ENCODE data around the gene NEB. TPM values are rescaled to one million over a fixed set of nuclear protein-coding genes. Genes with fewer than 3 reads are reported as not detected.

Gene NEB, protein sequence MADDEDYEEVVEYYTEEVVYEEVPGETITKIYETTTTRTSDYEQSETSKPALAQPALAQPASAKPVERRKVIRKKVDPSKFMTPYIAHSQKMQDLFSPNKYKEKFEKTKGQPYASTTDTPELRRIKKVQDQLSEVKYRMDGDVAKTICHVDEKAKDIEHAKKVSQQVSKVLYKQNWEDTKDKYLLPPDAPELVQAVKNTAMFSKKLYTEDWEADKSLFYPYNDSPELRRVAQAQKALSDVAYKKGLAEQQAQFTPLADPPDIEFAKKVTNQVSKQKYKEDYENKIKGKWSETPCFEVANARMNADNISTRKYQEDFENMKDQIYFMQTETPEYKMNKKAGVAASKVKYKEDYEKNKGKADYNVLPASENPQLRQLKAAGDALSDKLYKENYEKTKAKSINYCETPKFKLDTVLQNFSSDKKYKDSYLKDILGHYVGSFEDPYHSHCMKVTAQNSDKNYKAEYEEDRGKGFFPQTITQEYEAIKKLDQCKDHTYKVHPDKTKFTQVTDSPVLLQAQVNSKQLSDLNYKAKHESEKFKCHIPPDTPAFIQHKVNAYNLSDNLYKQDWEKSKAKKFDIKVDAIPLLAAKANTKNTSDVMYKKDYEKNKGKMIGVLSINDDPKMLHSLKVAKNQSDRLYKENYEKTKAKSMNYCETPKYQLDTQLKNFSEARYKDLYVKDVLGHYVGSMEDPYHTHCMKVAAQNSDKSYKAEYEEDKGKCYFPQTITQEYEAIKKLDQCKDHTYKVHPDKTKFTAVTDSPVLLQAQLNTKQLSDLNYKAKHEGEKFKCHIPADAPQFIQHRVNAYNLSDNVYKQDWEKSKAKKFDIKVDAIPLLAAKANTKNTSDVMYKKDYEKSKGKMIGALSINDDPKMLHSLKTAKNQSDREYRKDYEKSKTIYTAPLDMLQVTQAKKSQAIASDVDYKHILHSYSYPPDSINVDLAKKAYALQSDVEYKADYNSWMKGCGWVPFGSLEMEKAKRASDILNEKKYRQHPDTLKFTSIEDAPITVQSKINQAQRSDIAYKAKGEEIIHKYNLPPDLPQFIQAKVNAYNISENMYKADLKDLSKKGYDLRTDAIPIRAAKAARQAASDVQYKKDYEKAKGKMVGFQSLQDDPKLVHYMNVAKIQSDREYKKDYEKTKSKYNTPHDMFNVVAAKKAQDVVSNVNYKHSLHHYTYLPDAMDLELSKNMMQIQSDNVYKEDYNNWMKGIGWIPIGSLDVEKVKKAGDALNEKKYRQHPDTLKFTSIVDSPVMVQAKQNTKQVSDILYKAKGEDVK (N-terminal part only)
- total RNA-seq, result 1 to 10 TPM; 5.0 to 5.7 (median 5.4) TPM
- 8.6 TPM for total RNA-seq (2013)

- H3K4me3 ChIP-seq (ENCODE audit: low read length), result no peak within 1 kb of the TSS
- Mint-ChIP-seq H3K36me3 (no peaks in the 10 kb centered on the region), H3K27ac (no peak within 1 kb of the TSS), H3K27me3 (ENCODE audit: low read depth in 2 of 2) (no peaks in the 10 kb centered on the region), H3K4me3 (no peak within 1 kb of the TSS), H3K4me1 (peaks cover 12 to 28% of the 10 kb centered on the region in 2 donors), H3K9me3 (no peaks in the 10 kb centered on the region)
- ATAC-seq (no peak), DNase-seq (no peak)
- no peak within 1 kb of the TSS for H3K27ac ChIP-seq (ENCODE audit: low read length)
- H3K9me3 ChIP-seq (ENCODE audit: control insufficient read depth, insufficient read depth, low read length), result no peaks in the 10 kb centered on the region
- TF ChIP-seq, protein P1, sequence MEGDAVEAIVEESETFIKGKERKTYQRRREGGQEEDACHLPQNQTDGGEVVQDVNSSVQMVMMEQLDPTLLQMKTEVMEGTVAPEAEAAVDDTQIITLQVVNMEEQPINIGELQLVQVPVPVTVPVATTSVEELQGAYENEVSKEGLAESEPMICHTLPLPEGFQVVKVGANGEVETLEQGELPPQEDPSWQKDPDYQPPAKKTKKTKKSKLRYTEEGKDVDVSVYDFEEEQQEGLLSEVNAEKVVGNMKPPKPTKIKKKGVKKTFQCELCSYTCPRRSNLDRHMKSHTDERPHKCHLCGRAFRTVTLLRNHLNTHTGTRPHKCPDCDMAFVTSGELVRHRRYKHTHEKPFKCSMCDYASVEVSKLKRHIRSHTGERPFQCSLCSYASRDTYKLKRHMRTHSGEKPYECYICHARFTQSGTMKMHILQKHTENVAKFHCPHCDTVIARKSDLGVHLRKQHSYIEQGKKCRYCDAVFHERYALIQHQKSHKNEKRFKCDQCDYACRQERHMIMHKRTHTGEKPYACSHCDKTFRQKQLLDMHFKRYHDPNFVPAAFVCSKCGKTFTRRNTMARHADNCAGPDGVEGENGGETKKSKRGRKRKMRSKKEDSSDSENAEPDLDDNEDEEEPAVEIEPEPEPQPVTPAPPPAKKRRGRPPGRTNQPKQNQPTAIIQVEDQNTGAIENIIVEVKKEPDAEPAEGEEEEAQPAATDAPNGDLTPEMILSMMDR (IDR thresholded peaks at IDR 0.05), result no peak
- H3K27me3 ChIP-seq (ENCODE audit: control insufficient read depth, insufficient read depth, low read length), result no peaks in the 10 kb centered on the region
- intact Hi-C loops (cut with micrococcal nuclease), result no loop called here
- no peaks in the 10 kb centered on the region for H3K36me3 ChIP-seq (ENCODE audit: control insufficient read depth, insufficient read depth, low read length)
- 93% methylated on average over 8 of the region's 11 CpGs for WGBS (ENCODE audit: insufficient coverage)
- no peaks in the 10 kb centered on the region for H3K4me1 ChIP-seq (ENCODE audit: control insufficient read depth, insufficient read depth, low read length)
These were observed at the start of gene NEB for GRCh38 chr2:151733771-151734672. TSS of gene NEB (minus strand) at chr2:151734476. CDS start at chr2:151733156, 1,320 bp downstream.

GRCh38 chr2:151783133-151783520, 48.9 kb upstream of the NEB start:
- no peak overlapping the region for H3K27ac Mint-ChIP-seq

More at GRCh38 chr2:151783133-151783520, 48.9 kb upstream of the NEB start:
- no peak overlapping the region for H3K4me3 Mint-ChIP-seq
- ATAC-seq, result no peak
- H3K9me3 Mint-ChIP-seq, result no peaks in the 10 kb centered on the region
- no peak overlapping the region for H3K27ac ChIP-seq (ENCODE audit: low read length)
- WGBS (ENCODE audit: insufficient coverage), result 100% methylated on average over 1 of the region's 2 CpGs
- no peaks in the 10 kb centered on the region for H3K27me3 ChIP-seq (ENCODE audit: control insufficient read depth, insufficient read depth, low read length)
- no peaks in the 10 kb centered on the region for H3K9me3 ChIP-seq (ENCODE audit: control insufficient read depth, insufficient read depth, low read length)
- H3K4me1 Mint-ChIP-seq, result peaks cover 7 to 27% of the 10 kb centered on the region in 2 donors
- DNase-seq, result no peak
- intact Hi-C loops (cut with micrococcal nuclease), result no loop called here
- peaks cover 26% of the 10 kb centered on the region for H3K36me3 Mint-ChIP-seq
- peaks cover 19% of the 10 kb centered on the region for H3K36me3 ChIP-seq (ENCODE audit: control insufficient read depth, insufficient read depth, low read length)
- TF ChIP-seq, protein P1 (IDR thresholded peaks at IDR 0.05), result no peak
- H3K4me1 ChIP-seq (ENCODE audit: control insufficient read depth, insufficient read depth, low read length), result no peaks in the 10 kb centered on the region
- no peaks in the 10 kb centered on the region for H3K27me3 Mint-ChIP-seq (ENCODE audit: low read depth in 2 of 2)
- no peak overlapping the region for H3K4me3 ChIP-seq (ENCODE audit: low read length)
